Breast epithelium (tissue), 4 donors: ENCODE measurements around the gene ACVRL1. TPM values are rescaled to one million over a fixed set of nuclear protein-coding genes. Genes with fewer than 3 reads are reported as not detected.

Experiments
- DNase-seq, 2 donors: peaks; one replicate each; pipeline ENCODE4 v3.0.0-alpha.2; 2019; ENCODE audit warnings: low spot score in 2 of 2
- H3K27ac ChIP-seq, 2 donors: fragments of 200-600 bp; sonication (generic) in 1 of 2; one replicate each; pipeline ENCODE4 v1.5.1; 2016 to 2019; ENCODE audit warnings: mild to moderate bottlenecking in 1 of 2
- H3K27me3 ChIP-seq, 2 donors: fragments of 200-600 bp; sonication (generic) in 1 of 2; one replicate each; pipeline versions ENCODE4 v1.5.1 to v1.6.0; 2017 to 2019; ENCODE audit warnings: control low read depth in 1 of 2, mild to moderate bottlenecking in 1 of 2
- H3K36me3 ChIP-seq: fragments of 200-600 bp; one replicate; pipeline ENCODE4 v1.5.1; 2019
- H3K4me1 ChIP-seq, 2 donors: fragments of 200-600 bp; sonication (generic); one replicate each; pipeline ENCODE4 v1.5.1; 2016 to 2019; ENCODE audit warnings: control low read depth in 1 of 2
- H3K4me3 ChIP-seq, 3 donors: fragments of 200-600 bp; sonication (generic); 1 replicate in 2 of 3; 2 replicates in 1 of 3; pipeline ENCODE4 v1.5.1; 2016 to 2019; ENCODE audit warnings: mild to moderate bottlenecking in 3 of 3, moderate library complexity in 2 of 3
- H3K9me3 ChIP-seq, 2 donors: fragments of 200-600 bp; sonication (generic) in 1 of 2; one replicate each; pipeline ENCODE4 v1.5.1; 2016 to 2019; ENCODE audit warnings: control low read depth in 1 of 2
- CTCF ChIP-seq, 3 donors: fragments of 450-650 bp; IDR thresholded peaks; one replicate each; pipeline ENCODE4 v1.5.1; 2016 to 2017; ENCODE audit warnings: antibody characterized with exemption in 3 of 3, mild to moderate bottlenecking in 3 of 3, moderate library complexity in 3 of 3
- POLR2A ChIP-seq: fragments of 450-650 bp; IDR thresholded peaks from one replicate; pipeline ENCODE4 v1.6.1; 2016; ENCODE audit warnings: antibody characterized with exemption, mild to moderate bottlenecking, moderate library complexity
- POLR2AphosphoS5 ChIP-seq, 3 donors: sonication (generic); formaldehyde crosslinking; IDR thresholded peaks; one replicate each; pipeline ENCODE4 v1.6.1; 2017; ENCODE audit warnings: antibody characterized with exemption in 3 of 3
- intact Hi-C: fragments of 100-400 bp; cut with DNase I; formaldehyde crosslinking; loops from one replicate; pipeline ENCODE4 v1.15.1; 2023; ENCODE audit warnings: low total_unique reads
- total RNA-seq, 3 donors: library from RNA; depleted of rRNA; stranded (reverse); fragments of >200 nt; gene quantifications; one replicate each; pipeline ENCODE4 v1.1.0, GENCODE V29; 2016

ACVRL1 gene
- total RNA-seq, result 100 to 1,000 TPM in 2 of 3 donors, 10 to 100 TPM in 1; 24.7 to 274 (median 109) TPM

- TF ChIP-seq POLR2AphosphoS5 (IDR thresholded peaks at IDR 0.05) (no peak), CTCF (IDR thresholded peaks at IDR 0.05) (no peak), POLR2A (no peak)
- peak within 1 kb of the TSS; percentile 64 to 91 (median 69) for H3K4me3 ChIP-seq
- peaks cover 0 to 14% of the 10 kb centered on the region in 2 donors for H3K4me1 ChIP-seq
- DNase-seq, result no peak
- no peaks in the 10 kb centered on the region for H3K27me3 ChIP-seq
- intact Hi-C loops, result no loop called here
- H3K36me3 ChIP-seq, result no peaks in the 10 kb centered on the region
- peak within 1 kb of the TSS; percentile 85 to 97 for H3K27ac ChIP-seq
- no peaks in the 10 kb centered on the region for H3K9me3 ChIP-seq
These were observed at the start of gene ACVRL1 for GRCh38 chr12:51907083-51907855. ACVRL1 (plus strand) TSS chr12:51907504; CDS start chr12:51912475, 4,971 bp downstream.

GRCh38 chr12:51860986-51861385 lies 46.3 kb upstream of the ACVRL1 start:
- intact Hi-C loops, result no loop called here
- H3K27ac ChIP-seq, result no peak overlapping the region
- no peaks in the 10 kb centered on the region for H3K9me3 ChIP-seq
- no peaks in the 10 kb centered on the region for H3K36me3 ChIP-seq
- H3K27me3 ChIP-seq, result no peaks in the 10 kb centered on the region
- H3K4me3 ChIP-seq, result no peak overlapping the region
- H3K4me1 ChIP-seq, result no peaks in the 10 kb centered on the region
- DNase-seq, result no peak
- TF ChIP-seq CTCF (IDR thresholded peaks at IDR 0.05), result no peak
- TF ChIP-seq POLR2A, result no peak
- TF ChIP-seq POLR2AphosphoS5 (IDR thresholded peaks at IDR 0.05), result no peak

- intact Hi-C loops, result no loop called here
These were observed 44.4 kb upstream of the ACVRL1 start for GRCh38 chr12:51862947-51863346.

GRCh38 chr12:51863363-51863932 lies 43.9 kb upstream of the ACVRL1 start:
- Histone ChIP-seq H3K36me3 (no peaks in the 10 kb centered on the region), H3K9me3 (no peaks in the 10 kb centered on the region), H3K27ac (peak overlapping the region in 1 of 2 donors; percentile 57), H3K27me3 (no peaks in the 10 kb centered on the region), H3K4me1 (no peaks in the 10 kb centered on the region), H3K4me3 (peak overlapping the region; percentile 23 to 67 (median 51))
- TF ChIP-seq POLR2A (no peak), CTCF (IDR thresholded peaks at IDR 0.05) (no peak), POLR2AphosphoS5 (IDR thresholded peaks at IDR 0.05) (no peak)
- no peak for DNase-seq
- intact Hi-C loops, result no loop called here

More at GRCh38 chr12:51862947-51863346, 44.4 kb upstream of the ACVRL1 start:
- Histone ChIP-seq H3K27ac (peak overlapping the region in 1 of 2 donors; percentile 57), H3K36me3 (no peaks in the 10 kb centered on the region), H3K4me1 (no peaks in the 10 kb centered on the region), H3K4me3 (no peak overlapping the region), H3K9me3 (no peaks in the 10 kb centered on the region), H3K27me3 (no peaks in the 10 kb centered on the region)
- no peak for DNase-seq
- TF ChIP-seq POLR2A (no peak), POLR2AphosphoS5 (IDR thresholded peaks at IDR 0.05) (no peak), CTCF (IDR thresholded peaks at IDR 0.05) (no peak)
